Measurements from ENCODE around the gene LCLAT1. TPM values are rescaled to one million over a fixed set of nuclear protein-coding genes. Genes with fewer than 3 reads are reported as not detected.

The LCLAT1 gene
- total and polyA plus RNA-seq, 12 donors, result 1.9 to 23.0 (median 14.6) TPM

DNA sequence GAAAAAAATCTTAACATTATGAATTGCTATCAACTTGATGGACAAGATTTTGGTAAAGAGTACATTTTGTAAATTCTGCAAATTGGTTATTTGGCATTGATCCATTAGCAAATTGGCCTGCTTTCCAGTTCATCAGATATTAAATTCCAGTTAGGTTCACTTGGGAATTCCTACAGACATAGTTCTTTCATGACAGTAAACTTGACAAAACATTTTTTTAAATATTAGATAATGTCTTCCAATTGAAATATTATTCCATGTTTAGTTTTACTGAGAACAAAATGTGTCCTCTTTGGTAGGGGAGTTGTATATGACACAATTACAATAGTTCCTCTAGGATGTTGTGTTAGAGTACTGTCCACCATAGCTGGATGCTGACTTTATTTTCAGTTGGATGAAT is 141.9 kb downstream of the LCLAT1 start:
- Histone ChIP-seq H3K27ac (no peak overlapping the region), H3K27me3 (no peaks in the 10 kb centered on the region)
- no peak for TF ChIP-seq POLR2A (IDR thresholded peaks at IDR 0.05)
- TF ChIP-seq, protein P1, sequence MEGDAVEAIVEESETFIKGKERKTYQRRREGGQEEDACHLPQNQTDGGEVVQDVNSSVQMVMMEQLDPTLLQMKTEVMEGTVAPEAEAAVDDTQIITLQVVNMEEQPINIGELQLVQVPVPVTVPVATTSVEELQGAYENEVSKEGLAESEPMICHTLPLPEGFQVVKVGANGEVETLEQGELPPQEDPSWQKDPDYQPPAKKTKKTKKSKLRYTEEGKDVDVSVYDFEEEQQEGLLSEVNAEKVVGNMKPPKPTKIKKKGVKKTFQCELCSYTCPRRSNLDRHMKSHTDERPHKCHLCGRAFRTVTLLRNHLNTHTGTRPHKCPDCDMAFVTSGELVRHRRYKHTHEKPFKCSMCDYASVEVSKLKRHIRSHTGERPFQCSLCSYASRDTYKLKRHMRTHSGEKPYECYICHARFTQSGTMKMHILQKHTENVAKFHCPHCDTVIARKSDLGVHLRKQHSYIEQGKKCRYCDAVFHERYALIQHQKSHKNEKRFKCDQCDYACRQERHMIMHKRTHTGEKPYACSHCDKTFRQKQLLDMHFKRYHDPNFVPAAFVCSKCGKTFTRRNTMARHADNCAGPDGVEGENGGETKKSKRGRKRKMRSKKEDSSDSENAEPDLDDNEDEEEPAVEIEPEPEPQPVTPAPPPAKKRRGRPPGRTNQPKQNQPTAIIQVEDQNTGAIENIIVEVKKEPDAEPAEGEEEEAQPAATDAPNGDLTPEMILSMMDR (IDR thresholded peaks at IDR 0.05), result no peak

DNA sequence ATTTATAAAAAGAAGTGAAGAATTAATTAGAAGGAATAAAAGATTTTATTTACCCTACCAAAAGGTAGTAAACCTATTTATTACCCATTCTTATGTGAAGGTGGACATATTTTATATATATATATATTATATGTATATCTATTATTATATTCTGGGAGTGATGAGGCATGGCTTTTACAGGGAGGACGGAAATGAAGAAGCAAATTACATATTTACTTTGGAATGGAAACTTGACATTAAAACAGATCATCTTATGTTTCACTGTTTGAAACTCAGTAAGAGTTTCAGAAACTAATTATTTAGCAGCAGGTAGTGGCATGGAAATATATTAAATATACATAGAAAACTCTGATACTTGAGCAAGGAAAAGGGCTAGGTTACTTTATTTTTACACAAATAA is 143.4 kb downstream of the LCLAT1 start:
- Histone ChIP-seq H3K4me1 (replicated peaks in 1 of 2) (peaks cover 5 to 6% of the 10 kb centered on the region in 2 donors), H3K27ac (no peak overlapping the region), H3K36me3 (replicated peaks in 1 of 2) (no peaks in the 10 kb centered on the region), H3K4me3 (no peak overlapping the region), H3K27me3 (no peaks in the 10 kb centered on the region), H3K9me3 (replicated peaks in 1 of 3) (no peaks in the 10 kb centered on the region)
- 95% methylated on average over 1 of the region's 1 CpG for WGBS, 4 donors
- no peak for DNase-seq
- TF ChIP-seq, protein P1 (IDR thresholded peaks at IDR 0.05), result no peak
- TF ChIP-seq POLR2A (IDR thresholded peaks at IDR 0.05), result no peak
- intact Hi-C loops (cut with DNase I), result no loop called here

More for the DNA sequence above, 141.9 kb downstream of the LCLAT1 start:
- no peaks in the 10 kb centered on the region for H3K9me3 ChIP-seq (replicated peaks in 1 of 3)
- H3K4me3 ChIP-seq, result no peak overlapping the region
- H3K4me1 ChIP-seq (replicated peaks in 1 of 2), result peaks cover 5 to 6% of the 10 kb centered on the region in 2 donors
- no peak for DNase-seq
- no peaks in the 10 kb centered on the region for H3K36me3 ChIP-seq (replicated peaks in 1 of 2)
- intact Hi-C loops (cut with DNase I), result no loop called here

DNA sequence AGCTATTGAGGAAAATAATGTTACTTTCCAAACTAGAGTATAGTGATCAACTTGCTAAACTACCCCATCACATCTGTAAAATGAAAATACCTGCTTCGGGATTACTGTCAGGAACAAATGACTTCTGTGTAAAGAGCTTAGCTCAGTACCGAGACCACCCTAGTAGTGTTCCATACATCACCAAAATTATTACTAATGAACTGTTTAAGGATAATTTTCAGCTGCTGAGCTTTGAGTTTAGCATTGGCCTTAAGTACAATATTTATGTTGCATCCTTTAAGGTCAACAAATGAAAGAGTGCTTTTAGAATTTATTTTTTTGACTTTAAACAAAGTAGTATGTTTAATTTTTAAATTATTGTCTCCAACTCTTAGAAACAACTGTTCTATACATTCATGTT is 144.1 kb downstream of the LCLAT1 start:
- H3K9me3 ChIP-seq (replicated peaks in 1 of 3), result no peaks in the 10 kb centered on the region
- H3K27ac ChIP-seq, result no peak overlapping the region
- no peak for DNase-seq
- H3K36me3 ChIP-seq (replicated peaks in 1 of 2), result no peaks in the 10 kb centered on the region
- TF ChIP-seq POLR2A (IDR thresholded peaks at IDR 0.05), result no peak
- TF ChIP-seq, protein P1 (IDR thresholded peaks at IDR 0.05), result no peak
- H3K27me3 ChIP-seq, result no peaks in the 10 kb centered on the region
- intact Hi-C loops (cut with DNase I), result no loop called here
- H3K4me3 ChIP-seq, result no peak overlapping the region
- 94 to 100% (median 100%) methylated on average over 2 of the region's 2 CpGs for WGBS, 4 donors
- peaks cover 5 to 6% of the 10 kb centered on the region in 2 donors for H3K4me1 ChIP-seq (replicated peaks in 1 of 2)

DNA sequence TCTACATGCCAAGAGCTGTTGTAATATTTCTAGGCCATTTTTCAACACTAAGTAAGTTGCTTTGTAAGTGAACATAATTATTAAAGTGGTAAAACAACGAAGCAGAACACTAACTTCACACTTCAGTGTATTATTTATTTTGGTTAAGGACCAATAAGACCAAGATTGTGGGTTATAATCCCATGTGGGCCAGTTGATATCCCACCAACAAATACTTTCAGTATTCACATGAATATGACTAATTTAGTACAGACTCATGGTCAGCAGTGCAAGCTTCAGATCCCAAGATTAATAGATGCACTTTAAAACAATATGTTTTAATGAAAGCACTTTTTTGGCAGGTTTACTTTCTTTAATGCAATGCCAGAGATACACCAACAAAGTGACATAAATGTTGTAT is 154.3 kb downstream of the LCLAT1 start:
- H3K36me3 ChIP-seq (replicated peaks in 1 of 2), result no peaks in the 10 kb centered on the region
- 69 to 83% (median 72%) methylated on average over 1 of the region's 1 CpG for WGBS, 4 donors
- intact Hi-C loops (cut with DNase I), result no loop called here
- no peak overlapping the region for H3K4me3 ChIP-seq
- no peaks in the 10 kb centered on the region for H3K4me1 ChIP-seq (replicated peaks in 1 of 2)
- TF ChIP-seq POLR2A (IDR thresholded peaks at IDR 0.05), result no peak
- TF ChIP-seq, protein P1 (IDR thresholded peaks at IDR 0.05), result no peak
- no peak for DNase-seq
- no peaks in the 10 kb centered on the region for H3K27me3 ChIP-seq
- H3K9me3 ChIP-seq (replicated peaks in 1 of 3), result no peaks in the 10 kb centered on the region
- no peak overlapping the region for H3K27ac ChIP-seq

All from adrenal gland (tissue), 12 donors.